ENCODE results near the gene GIMAP2.
"Not testable (repeated sequence)": the region's sequence is repeated elsewhere in the genome, so short reads cannot be mapped to it uniquely, and the experiment has no call there.

The GIMAP2 gene

GRCh38 chr7:150676854-150677253, 8.7 kb upstream of the GIMAP2 start:
- H3K4me2 ChIP-seq (ENCODE audit: low read length) = not testable (repeated sequence)

GRCh38 chr7:150678601-150679000, 6.9 kb upstream of the GIMAP2 start:
- H3K79me2 ChIP-seq (ENCODE audit: insufficient read depth, low read length); H3K27ac ChIP-seq (ENCODE audit: low read depth, low read length, poor library complexity, severe bottlenecking); H3F3A ChIP-seq (ENCODE audit: insufficient read depth, low read length); H4K20me1 ChIP-seq (ENCODE audit: insufficient read depth, low read length); H3K4me2 ChIP-seq (ENCODE audit: low read length); H3K9ac ChIP-seq (ENCODE audit: low read length); H2AFZ ChIP-seq (ENCODE audit: low read length); H3K36me3 ChIP-seq (ENCODE audit: insufficient read depth, low read length); H3K27me3 ChIP-seq (ENCODE audit: insufficient read depth, low read length); H3K9me2 ChIP-seq (ENCODE audit: low read depth, low read length); H3K4me1 ChIP-seq (ENCODE audit: insufficient read depth, low read length, severe bottlenecking); H3K9me3 ChIP-seq (ENCODE audit: low read length); H3K4me3 ChIP-seq (ENCODE audit: low read depth, low read length, poor library complexity, severe bottlenecking): not testable (repeated sequence)

More at GRCh38 chr7:150676854-150677253, 8.7 kb upstream of the GIMAP2 start:
- H3K9me3 ChIP-seq (ENCODE audit: low read length); H3K4me1 ChIP-seq (ENCODE audit: insufficient read depth, low read length, severe bottlenecking); H3K27ac ChIP-seq (ENCODE audit: low read depth, low read length, poor library complexity, severe bottlenecking); H3K27me3 ChIP-seq (ENCODE audit: insufficient read depth, low read length); H3F3A ChIP-seq (ENCODE audit: insufficient read depth, low read length); H2AFZ ChIP-seq (ENCODE audit: low read length); H3K4me3 ChIP-seq (ENCODE audit: low read depth, low read length, poor library complexity, severe bottlenecking); H4K20me1 ChIP-seq (ENCODE audit: insufficient read depth, low read length); H3K9ac ChIP-seq (ENCODE audit: low read length); H3K36me3 ChIP-seq (ENCODE audit: insufficient read depth, low read length); H3K79me2 ChIP-seq (ENCODE audit: insufficient read depth, low read length); H3K9me2 ChIP-seq (ENCODE audit: low read depth, low read length): not testable (repeated sequence)

GRCh38 chr7:150680364-150680763, 5.1 kb upstream of the GIMAP2 start:
- not testable (repeated sequence) for H3K79me2 ChIP-seq (ENCODE audit: insufficient read depth, low read length); H4K20me1 ChIP-seq (ENCODE audit: insufficient read depth, low read length); H2AFZ ChIP-seq (ENCODE audit: low read length); H3F3A ChIP-seq (ENCODE audit: insufficient read depth, low read length); H3K4me2 ChIP-seq (ENCODE audit: low read length); H3K27ac ChIP-seq (ENCODE audit: low read depth, low read length, poor library complexity, severe bottlenecking); H3K4me3 ChIP-seq (ENCODE audit: low read depth, low read length, poor library complexity, severe bottlenecking); H3K9me3 ChIP-seq (ENCODE audit: low read length); H3K27me3 ChIP-seq (ENCODE audit: insufficient read depth, low read length); H3K4me1 ChIP-seq (ENCODE audit: insufficient read depth, low read length, severe bottlenecking); H3K36me3 ChIP-seq (ENCODE audit: insufficient read depth, low read length); H3K9ac ChIP-seq (ENCODE audit: low read length); H3K9me2 ChIP-seq (ENCODE audit: low read depth, low read length)

- no peaks in the 10 kb centered on the region for H3F3A ChIP-seq (ENCODE audit: insufficient read depth, low read length)
- no peaks in the 10 kb centered on the region for H3K79me2 ChIP-seq (ENCODE audit: insufficient read depth, low read length)
- no peak overlapping the region for H2AFZ ChIP-seq (ENCODE audit: low read length)
- no peak overlapping the region for H3K4me3 ChIP-seq (ENCODE audit: low read depth, low read length, poor library complexity, severe bottlenecking)
- no peak for TF ChIP-seq EZH2 (IDR thresholded peaks at IDR 0.05; ENCODE audit: borderline replicate concordance, low read length)
- TF ChIP-seq CTCF (IDR thresholded peaks at IDR 0.05; ENCODE audit: low read length) = no peak
- H4K20me1 ChIP-seq (ENCODE audit: insufficient read depth, low read length) = no peaks in the 10 kb centered on the region
- 0 out of 2 replicates have a peak, but pooled peaks cover 4% of the 10 kb centered on the region for H3K27me3 ChIP-seq (ENCODE audit: insufficient read depth, low read length)
- H3K9me3 ChIP-seq (ENCODE audit: low read length) = no peaks in the 10 kb centered on the region
- no peak overlapping the region for H3K4me2 ChIP-seq (ENCODE audit: low read length)
- no peak overlapping the region for H3K9ac ChIP-seq (ENCODE audit: low read length)
- no peaks in the 10 kb centered on the region for H3K9me2 ChIP-seq (ENCODE audit: low read depth, low read length)
- H3K36me3 ChIP-seq (ENCODE audit: insufficient read depth, low read length) = no peaks in the 10 kb centered on the region
- no peaks in the 10 kb centered on the region for H3K4me1 ChIP-seq (ENCODE audit: insufficient read depth, low read length, severe bottlenecking)
- no peak overlapping the region for H3K27ac ChIP-seq (ENCODE audit: low read depth, low read length, poor library complexity, severe bottlenecking)
Measured at GRCh38 chr7:150686030-150686631, 625 bp downstream of the GIMAP2 start.

- H4K20me1 ChIP-seq (ENCODE audit: insufficient read depth, low read length) = no peaks in the 10 kb centered on the region
- H3K9me3 ChIP-seq (ENCODE audit: low read length) = no peaks in the 10 kb centered on the region
- H3K36me3 ChIP-seq (ENCODE audit: insufficient read depth, low read length) = no peaks in the 10 kb centered on the region
- no peak overlapping the region for H3K4me2 ChIP-seq (ENCODE audit: low read length)
- no peaks in the 10 kb centered on the region for H3K4me1 ChIP-seq (ENCODE audit: insufficient read depth, low read length, severe bottlenecking)
- no peaks in the 10 kb centered on the region for H3K79me2 ChIP-seq (ENCODE audit: insufficient read depth, low read length)
- H3K27ac ChIP-seq (ENCODE audit: low read depth, low read length, poor library complexity, severe bottlenecking) = no peak overlapping the region
- no peak overlapping the region for H3K4me3 ChIP-seq (ENCODE audit: low read depth, low read length, poor library complexity, severe bottlenecking)
- no peaks in the 10 kb centered on the region for H3F3A ChIP-seq (ENCODE audit: insufficient read depth, low read length)
- no peak overlapping the region for H2AFZ ChIP-seq (ENCODE audit: low read length)
- no peak for TF ChIP-seq EZH2 (IDR thresholded peaks at IDR 0.05; ENCODE audit: borderline replicate concordance, low read length)
- TF ChIP-seq CTCF (IDR thresholded peaks at IDR 0.05; ENCODE audit: low read length) = no peak
- no peaks in the 10 kb centered on the region for H3K9me2 ChIP-seq (ENCODE audit: low read depth, low read length)
- H3K9ac ChIP-seq (ENCODE audit: low read length) = no peak overlapping the region
- 0 out of 2 replicates have a peak, but pooled peaks cover 6% of the 10 kb centered on the region for H3K27me3 ChIP-seq (ENCODE audit: insufficient read depth, low read length)
Measured at GRCh38 chr7:150688630-150689029, 3.1 kb downstream of the GIMAP2 start.

Measured in OCI-LY1 (cell line).